ENCODE measurements around the gene OAS2.

GRCh38 chr12:112947314-112947713 is 31.0 kb upstream of the OAS2 start:
- TF ChIP-seq CTCF (conservative IDR thresholded peaks at IDR 0.05; ENCODE audit: low read length): no peak
- TF ChIP-seq EZH2phosphoT487 (IDR thresholded peaks at IDR 0.05; ENCODE audit: borderline replicate concordance): no peak
